AG04450 (cell line): ENCODE data around the gene CACNB2. TPM values are rescaled to one million over a fixed set of nuclear protein-coding genes. Genes with fewer than 3 reads are reported as not detected.
"Not testable (repeated sequence)": the region's sequence is repeated elsewhere in the genome, so short reads cannot be mapped to it uniquely, and the experiment has no call there.

Experiments
- CTCF ChIA-PET: fragments of 300-600, 350-600 bp; formaldehyde crosslinking; extraction: SDS; loops from one replicate; lab custom pipeline; 2022; ENCODE audit warnings: antibody characterized with exemption, inconsistent platforms; lab: Charles Lee
- POLR2A ChIA-PET: fragments of 350-600 bp; formaldehyde crosslinking; extraction: SDS; loops from one replicate; lab custom pipeline; 2021; ENCODE audit warnings: antibody characterized with exemption, inconsistent platforms; lab: Yijun Ruan, JAX
- DNase-seq: peaks from one replicate; pipeline ENCODE4 v3.0.0-alpha.2; 2011; ENCODE audit warnings: low read depth, low spot score
- H3K27ac ChIP-seq: one replicate; pipeline ENCODE4 v1.5.1; 2012; ENCODE audit warnings: low read depth, low read length, control low read depth
- H3K27me3 ChIP-seq: one replicate; pipeline ENCODE4 v1.6.0; 2012; ENCODE audit warnings: low read length; ENCODE audit not compliant: control insufficient read depth, insufficient read depth
- H3K4me3 ChIP-seq: 2 replicates; pipeline ENCODE4 v1.5.1; 2011; ENCODE audit warnings: mild to moderate bottlenecking, low read depth, low read length, control low read depth
- H3K9me3 ChIP-seq: 2 replicates; pipeline ENCODE4 v1.5.1; 2012; ENCODE audit warnings: low read length; ENCODE audit not compliant: control insufficient read depth, insufficient read depth
- CTCF ChIP-seq: IDR thresholded peaks from 2 replicates; pipeline ENCODE4 v1.5.1; 2011; ENCODE audit warnings: low read depth, low read length, control low read depth, inconsistent platforms
- polyA plus RNA-seq: library from polyadenylated mRNA; depleted of rRNA; stranded (reverse); fragments of >200 nt; gene quantifications from 2 replicates; pipeline ENCODE4 v1.2.3, GENCODE V29; 2011

Gene CACNB2
- polyA plus RNA-seq, 1 experiment, result 0.76 TPM

GRCh38 chr10:18572959-18573561 is 432.8 kb downstream of the CACNB2 start:
- CTCF ChIA-PET, result no interaction called here
- DNase-seq, result no peak
- Histone ChIP-seq H3K4me3 (no peak overlapping the region), H3K9me3 (peaks cover 17% of the 10 kb centered on the region), H3K27me3 (no peaks in the 10 kb centered on the region), H3K27ac (no peak overlapping the region)
- no peak for TF ChIP-seq CTCF
- POLR2A ChIA-PET, result no interaction called here

- ChIA-PET POLR2A (no interaction called here), CTCF (no interaction called here)
- no peak for DNase-seq
- peaks cover 11% of the 10 kb centered on the region for H3K9me3 ChIP-seq
- H3K27me3 ChIP-seq, result no peaks in the 10 kb centered on the region
- TF ChIP-seq CTCF, result no peak
- no peak overlapping the region for H3K4me3 ChIP-seq
- H3K27ac ChIP-seq, result no peak overlapping the region
Observed at GRCh38 chr10:18576586-18576985, 436.4 kb downstream of the CACNB2 start.

GRCh38 chr10:18577823-18578685 is 437.8 kb downstream of the CACNB2 start:
- Histone ChIP-seq H3K27ac (no peak overlapping the region), H3K27me3 (no peaks in the 10 kb centered on the region), H3K9me3 (peaks cover 11% of the 10 kb centered on the region), H3K4me3 (no peak overlapping the region)
- DNase-seq, result no peak
- no peak for TF ChIP-seq CTCF
- ChIA-PET CTCF (no interaction called here), POLR2A (interaction anchor here (0.6 kb wide), 1 partner anchor 319 kb away, joined by 12 read pairs; no protein-coding TSS in a partner anchor)

- no peak overlapping the region for H3K27ac ChIP-seq
- H3K4me3 ChIP-seq, result no peak overlapping the region
- CTCF ChIA-PET, result no interaction called here
- DNase-seq, result no peak
- peaks cover 11% of the 10 kb centered on the region; the same call in 1 of the 2 replicates for H3K9me3 ChIP-seq
- no peak for TF ChIP-seq CTCF
- POLR2A ChIA-PET, result no interaction called here
- H3K27me3 ChIP-seq, result no peaks in the 10 kb centered on the region
Observed at GRCh38 chr10:18582803-18583202, 442.6 kb downstream of the CACNB2 start.

- CTCF ChIA-PET, result no interaction called here
- POLR2A ChIA-PET, result no interaction called here
- DNase-seq, result no peak
Observed at GRCh38 chr10:18583575-18584270, 443.5 kb downstream of the CACNB2 start.

GRCh38 chr10:18586637-18587036 is 446.4 kb downstream of the CACNB2 start:
- CTCF ChIA-PET, H3K9me3 ChIP-seq, DNase-seq, H3K27me3 ChIP-seq, POLR2A ChIA-PET, H3K4me3 ChIP-seq, H3K27ac ChIP-seq: not testable (repeated sequence)

More at GRCh38 chr10:18583575-18584270, 443.5 kb downstream of the CACNB2 start:
- no peak overlapping the region for H3K27ac ChIP-seq
- H3K9me3 ChIP-seq, result peaks cover 3% of the 10 kb centered on the region; the same call in 1 of the 2 replicates
- H3K4me3 ChIP-seq, result no peak overlapping the region
- no peaks in the 10 kb centered on the region for H3K27me3 ChIP-seq
- peak; percentile 32 for TF ChIP-seq CTCF

- H3K9me3 ChIP-seq, DNase-seq, H3K27ac ChIP-seq, H3K27me3 ChIP-seq, POLR2A ChIA-PET, H3K4me3 ChIP-seq: not testable (repeated sequence)
- CTCF ChIA-PET, result interaction anchor here (0.6 kb wide), 1 partner anchor 64 kb away, joined by 3 read pairs; no protein-coding TSS in a partner anchor
Observed at GRCh38 chr10:18591141-18591540, 450.9 kb downstream of the CACNB2 start.
